HEK293 (cell line): ENCODE measurements around the gene BTF3.

Source experiments
- CTCF ChIA-PET: fragments of 350-600 bp; formaldehyde crosslinking; extraction: SDS; loops from one replicate; lab custom pipeline; 2021; ENCODE audit warnings: antibody characterized with exemption; lab: Yijun Ruan, JAX
- POLR2A ChIA-PET: fragments of 300-600 bp; formaldehyde crosslinking; extraction: SDS; loops from one replicate; lab custom pipeline; 2020; ENCODE audit warnings: antibody characterized with exemption, inconsistent platforms; lab: Yijun Ruan, JAX
- H3K27ac ChIP-seq: fragments of 200-500 bp; sonication (Bioruptor generic); 2 replicates; pipeline ENCODE4 v1.5.1; 2014; ENCODE audit warnings: low read depth, low read length, control low read depth, inconsistent platforms; ENCODE audit errors: extremely low read depth
- H3K36me3 ChIP-seq, 2 experiments: fragments of 200-500 bp in 1 of 2; sonication (Bioruptor generic) in 1 of 2; 1 replicate in 1 of 2; 2 replicates in 1 of 2; pipeline ENCODE4 v1.5.1; 2014 to 2017; ENCODE audit warnings: inconsistent platforms in 2 of 2, low read length in 2 of 2; ENCODE audit not compliant: control insufficient read depth in 2 of 2, insufficient read depth in 1 of 2
- H3K4me1 ChIP-seq: fragments of 200-500 bp; sonication (Bioruptor generic); 2 replicates; pipeline ENCODE4 v1.5.1; 2014; ENCODE audit warnings: mild to moderate bottlenecking, low read length, inconsistent platforms; ENCODE audit not compliant: control insufficient read depth, insufficient read depth
- H3K4me3 ChIP-seq: 2 replicates; pipeline ENCODE4 v1.5.1; 2011; ENCODE audit warnings: low read depth, mild to moderate bottlenecking, control low read depth, low read length, moderate library complexity
- H3K9me3 ChIP-seq: fragments of 200-500 bp; sonication (Bioruptor generic); 2 replicates; pipeline ENCODE4 v1.5.1; 2014; ENCODE audit warnings: low read depth, low read length, inconsistent platforms; ENCODE audit not compliant: control insufficient read depth, insufficient read depth
- BCL11A ChIP-seq: fragments of 450-650 bp; formaldehyde crosslinking; IDR thresholded peaks from 2 replicates; pipeline ENCODE4 v1.5.1; 2016; ENCODE audit warnings: low read depth, missing biosample characterization, missing genetic modification characterization
- GLI2 ChIP-seq: fragments of 450-650 bp; formaldehyde crosslinking; IDR thresholded peaks from 2 replicates; pipeline ENCODE4; 2017; ENCODE audit warnings: missing biosample characterization, missing genetic modification characterization, low read depth, borderline replicate concordance
- HOXA7 ChIP-seq: sonication (generic); formaldehyde crosslinking; IDR thresholded peaks from 2 replicates; pipeline ENCODE4 v1.8.1; 2022; ENCODE audit warnings: missing genetic modification reagents, borderline replicate concordance
- TSHZ1 ChIP-seq: fragments of 450-650 bp; formaldehyde crosslinking; IDR thresholded peaks from 2 replicates; pipeline ENCODE4 v1.5.1; 2016; ENCODE audit warnings: missing biosample characterization, missing genetic modification characterization, borderline replicate concordance
- ZBTB10 ChIP-seq: fragments of 450-650 bp; formaldehyde crosslinking; IDR thresholded peaks from 2 replicates; pipeline ENCODE4 v1.5.1; 2016; ENCODE audit warnings: missing biosample characterization, missing genetic modification characterization
- ZNF112 ChIP-seq: fragments of 450-650 bp; formaldehyde crosslinking; IDR thresholded peaks from 2 replicates; pipeline ENCODE4 v1.5.0; 2017; ENCODE audit warnings: missing biosample characterization, missing genetic modification characterization
- ZNF133 ChIP-seq: fragments of 450-650 bp; formaldehyde crosslinking; IDR thresholded peaks from 2 replicates; pipeline ENCODE4 v1.5.1; 2016; ENCODE audit warnings: missing biosample characterization, missing genetic modification characterization
- ZNF157 ChIP-seq: fragments of 450-650 bp; formaldehyde crosslinking; IDR thresholded peaks from 2 replicates; pipeline ENCODE4 v1.5.1; 2016; ENCODE audit warnings: missing biosample characterization, missing genetic modification characterization
- ZNF16 ChIP-seq: fragments of 450-650 bp; formaldehyde crosslinking; IDR thresholded peaks from 2 replicates; pipeline ENCODE4 v1.5.1; 2016; ENCODE audit warnings: low read depth, missing biosample characterization, missing genetic modification characterization
- ZNF175 ChIP-seq: fragments of 450-650 bp; formaldehyde crosslinking; IDR thresholded peaks from 2 replicates; pipeline ENCODE4 v1.5.1; 2016; ENCODE audit warnings: missing biosample characterization, missing genetic modification characterization
- ZNF2 ChIP-seq: fragments of 450-650 bp; formaldehyde crosslinking; IDR thresholded peaks from 2 replicates; pipeline ENCODE4 v1.5.1; 2016; ENCODE audit warnings: missing biosample characterization, missing genetic modification characterization
- ZNF223 ChIP-seq: fragments of 450-650 bp; formaldehyde crosslinking; IDR thresholded peaks from 2 replicates; pipeline ENCODE4 v1.5.1; 2016; ENCODE audit warnings: missing biosample characterization, missing genetic modification characterization
- ZNF248 ChIP-seq: fragments of 450-650 bp; formaldehyde crosslinking; IDR thresholded peaks from 2 replicates; pipeline ENCODE4 v1.5.1; 2017; ENCODE audit warnings: missing biosample characterization, missing genetic modification characterization
- ZNF529 ChIP-seq: fragments of 450-650 bp; formaldehyde crosslinking; IDR thresholded peaks from 2 replicates; pipeline ENCODE4 v1.5.1; 2017; ENCODE audit warnings: missing genetic modification characterization, missing biosample characterization; ENCODE audit not compliant: insufficient replicate concordance
- ZNF561 ChIP-seq: fragments of 450-650 bp; IDR thresholded peaks from 2 replicates; pipeline ENCODE4 v1.5.1; 2018; ENCODE audit warnings: missing biosample characterization, missing genetic modification characterization, borderline replicate concordance
- ZNF664 ChIP-seq: fragments of 450-650 bp; formaldehyde crosslinking; IDR thresholded peaks from 2 replicates; pipeline ENCODE4 v1.5.1; 2016; ENCODE audit warnings: missing biosample characterization, missing genetic modification characterization
- ZNF701 ChIP-seq: fragments of 450-650 bp; formaldehyde crosslinking; IDR thresholded peaks from 2 replicates; pipeline ENCODE4 v1.5.1; 2016; ENCODE audit warnings: missing biosample characterization, missing genetic modification characterization
- ZNF777 ChIP-seq: fragments of 450-650 bp; formaldehyde crosslinking; IDR thresholded peaks from 2 replicates; pipeline ENCODE4 v1.5.1; 2017; ENCODE audit warnings: missing biosample characterization, missing genetic modification characterization, borderline replicate concordance
- TF ChIP-seq, protein P1 (sequence below): fragments of 450-650 bp; formaldehyde crosslinking; IDR thresholded peaks from 2 replicates; pipeline ENCODE4 v1.5.1; 2016; ENCODE audit warnings: missing biosample characterization, missing genetic modification characterization
- TF ChIP-seq, protein P2 (sequence below): fragments of 450-650 bp; formaldehyde crosslinking; IDR thresholded peaks from 2 replicates; pipeline ENCODE4 v1.5.1; 2017; ENCODE audit warnings: missing biosample characterization, mild to moderate bottlenecking, missing genetic modification characterization, moderate library complexity
- TF ChIP-seq, protein P3 (sequence below): fragments of 450-650 bp; formaldehyde crosslinking; IDR thresholded peaks from 2 replicates; pipeline ENCODE4 v1.5.1; 2016; ENCODE audit warnings: missing biosample characterization, missing genetic modification characterization

The BTF3 gene

DNA sequence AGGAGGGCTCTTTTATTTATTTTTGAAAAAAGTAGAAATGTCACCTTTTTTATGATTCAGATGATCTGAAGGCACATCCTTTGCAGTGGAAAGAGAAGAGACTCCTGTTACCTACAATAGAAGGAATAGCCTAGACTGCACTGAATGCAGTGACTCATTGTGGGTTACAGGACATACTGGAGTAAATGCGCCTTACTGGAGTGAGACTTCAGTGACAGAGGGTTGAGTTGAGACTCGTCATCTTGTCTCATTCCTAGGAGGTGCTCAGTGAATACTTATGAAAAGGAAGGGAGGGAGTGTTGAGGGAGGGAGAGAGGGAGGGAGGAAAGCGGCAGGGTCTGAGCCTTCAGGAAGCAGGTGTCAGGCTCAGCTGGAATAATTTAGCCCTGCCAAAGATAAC lies 42.0 kb downstream of the BTF3 start:
- no peaks in the 10 kb centered on the region for H3K4me1 ChIP-seq
- no peaks in the 10 kb centered on the region for H3K9me3 ChIP-seq
- ChIA-PET POLR2A (no interaction called here), CTCF (interaction anchor here (2.4 kb wide), 1 partner anchor 20 kb away, joined by 15 read pairs; no protein-coding TSS in a partner anchor)
- no peak for TF ChIP-seq ZNF561 (tag by site-specific recombination)
- TF ChIP-seq ZNF112 (tag by site-specific recombination) = no peak
- TF ChIP-seq GLI2 (tag by site-specific recombination) = no peak
- TF ChIP-seq ZNF248 (tag by site-specific recombination) = no peak
- H3K4me3 ChIP-seq = no peak overlapping the region
- H3K27ac ChIP-seq = no peak overlapping the region
- no peaks in the 10 kb centered on the region for H3K36me3 ChIP-seq

DNA sequence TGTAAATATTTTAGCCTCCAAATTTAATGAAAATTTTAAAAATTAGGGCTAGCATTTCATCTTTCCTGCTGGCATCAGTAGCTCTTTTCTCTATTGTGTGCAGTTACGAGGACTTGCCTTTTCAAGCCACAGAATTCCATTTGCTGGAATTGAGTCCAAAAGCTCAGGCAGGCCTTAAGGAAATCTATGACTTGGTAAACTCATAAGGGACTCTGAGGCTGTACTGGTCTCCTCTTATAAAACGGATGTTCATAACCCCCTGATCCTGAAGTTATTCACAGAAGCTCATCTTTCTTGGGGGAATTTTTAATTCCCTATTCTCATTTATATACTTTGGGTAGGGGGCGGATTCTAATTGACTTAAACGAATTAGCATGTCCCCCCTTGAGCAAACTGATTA lies 43.8 kb downstream of the BTF3 start:
- no peaks in the 10 kb centered on the region for H3K36me3 ChIP-seq
- no peaks in the 10 kb centered on the region for H3K9me3 ChIP-seq
- ChIA-PET POLR2A (no interaction called here), CTCF (interaction anchor here (2.4 kb wide), 1 partner anchor 22 kb away, joined by 15 read pairs; no protein-coding TSS in a partner anchor)
- H3K4me1 ChIP-seq = no peaks in the 10 kb centered on the region
- H3K4me3 ChIP-seq = no peak overlapping the region
- H3K27ac ChIP-seq = no peak overlapping the region
- TF ChIP-seq ZNF701 = no peak
- no peak for TF ChIP-seq ZNF664
- TF ChIP-seq TSHZ1 (tag by site-specific recombination) = no peak
- TF ChIP-seq HOXA7 (CRISPR knock-in tag) = no peak
- TF ChIP-seq ZNF529 = no peak
- no peak for TF ChIP-seq ZNF157 (tag by site-specific recombination)
- no peak for TF ChIP-seq ZNF777 (tag by site-specific recombination)
- no peak for TF ChIP-seq ZBTB10
- TF ChIP-seq GLI2 (tag by site-specific recombination) = no peak
- TF ChIP-seq ZNF133 = no peak
- TF ChIP-seq ZNF2 (tag by site-specific recombination) = no peak
- TF ChIP-seq, protein P1, sequence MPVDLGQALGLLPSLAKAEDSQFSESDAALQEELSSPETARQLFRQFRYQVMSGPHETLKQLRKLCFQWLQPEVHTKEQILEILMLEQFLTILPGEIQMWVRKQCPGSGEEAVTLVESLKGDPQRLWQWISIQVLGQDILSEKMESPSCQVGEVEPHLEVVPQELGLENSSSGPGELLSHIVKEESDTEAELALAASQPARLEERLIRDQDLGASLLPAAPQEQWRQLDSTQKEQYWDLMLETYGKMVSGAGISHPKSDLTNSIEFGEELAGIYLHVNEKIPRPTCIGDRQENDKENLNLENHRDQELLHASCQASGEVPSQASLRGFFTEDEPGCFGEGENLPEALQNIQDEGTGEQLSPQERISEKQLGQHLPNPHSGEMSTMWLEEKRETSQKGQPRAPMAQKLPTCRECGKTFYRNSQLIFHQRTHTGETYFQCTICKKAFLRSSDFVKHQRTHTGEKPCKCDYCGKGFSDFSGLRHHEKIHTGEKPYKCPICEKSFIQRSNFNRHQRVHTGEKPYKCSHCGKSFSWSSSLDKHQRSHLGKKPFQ (tag by site-specific recombination) = no peak
- no peak for TF ChIP-seq ZNF223
- TF ChIP-seq, protein P2, sequence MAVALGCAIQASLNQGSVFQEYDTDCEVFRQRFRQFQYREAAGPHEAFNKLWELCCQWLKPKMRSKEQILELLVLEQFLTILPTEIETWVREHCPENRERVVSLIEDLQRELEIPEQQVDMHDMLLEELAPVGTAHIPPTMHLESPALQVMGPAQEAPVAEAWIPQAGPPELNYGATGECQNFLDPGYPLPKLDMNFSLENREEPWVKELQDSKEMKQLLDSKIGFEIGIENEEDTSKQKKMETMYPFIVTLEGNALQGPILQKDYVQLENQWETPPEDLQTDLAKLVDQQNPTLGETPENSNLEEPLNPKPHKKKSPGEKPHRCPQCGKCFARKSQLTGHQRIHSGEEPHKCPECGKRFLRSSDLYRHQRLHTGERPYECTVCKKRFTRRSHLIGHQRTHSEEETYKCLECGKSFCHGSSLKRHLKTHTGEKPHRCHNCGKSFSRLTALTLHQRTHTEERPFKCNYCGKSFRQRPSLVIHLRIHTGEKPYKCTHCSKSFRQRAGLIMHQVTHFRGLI = no peak
- TF ChIP-seq, protein P3, sequence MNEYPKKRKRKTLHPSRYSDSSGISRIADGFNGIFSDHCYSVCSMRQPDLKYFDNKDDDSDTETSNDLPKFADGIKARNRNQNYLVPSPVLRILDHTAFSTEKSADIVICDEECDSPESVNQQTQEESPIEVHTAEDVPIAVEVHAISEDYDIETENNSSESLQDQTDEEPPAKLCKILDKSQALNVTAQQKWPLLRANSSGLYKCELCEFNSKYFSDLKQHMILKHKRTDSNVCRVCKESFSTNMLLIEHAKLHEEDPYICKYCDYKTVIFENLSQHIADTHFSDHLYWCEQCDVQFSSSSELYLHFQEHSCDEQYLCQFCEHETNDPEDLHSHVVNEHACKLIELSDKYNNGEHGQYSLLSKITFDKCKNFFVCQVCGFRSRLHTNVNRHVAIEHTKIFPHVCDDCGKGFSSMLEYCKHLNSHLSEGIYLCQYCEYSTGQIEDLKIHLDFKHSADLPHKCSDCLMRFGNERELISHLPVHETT = no peak
- TF ChIP-seq BCL11A (tag by site-specific recombination) = no peak
- TF ChIP-seq ZNF16 (tag by site-specific recombination) = no peak
- TF ChIP-seq ZNF175 (tag by site-specific recombination) = no peak
